NCI-H2171 treated with DMSO at 0.1 percent for 48 hours (cell line): Measurements from ENCODE around the gene OR51B5.
"Not testable (repeated sequence)": the region's sequence is repeated elsewhere in the genome, so short reads cannot be mapped to it uniquely, and the experiment has no call there.

Experiments
- DNase-seq: peaks from one replicate; lab custom pipeline; 2025; lab: John Stamatoyannopoulos, UW

Gene OR51B5

GRCh38 chr11:5335170-5335569, 8.2 kb downstream of the OR51B5 start:
- no peak for DNase-seq

DNA sequence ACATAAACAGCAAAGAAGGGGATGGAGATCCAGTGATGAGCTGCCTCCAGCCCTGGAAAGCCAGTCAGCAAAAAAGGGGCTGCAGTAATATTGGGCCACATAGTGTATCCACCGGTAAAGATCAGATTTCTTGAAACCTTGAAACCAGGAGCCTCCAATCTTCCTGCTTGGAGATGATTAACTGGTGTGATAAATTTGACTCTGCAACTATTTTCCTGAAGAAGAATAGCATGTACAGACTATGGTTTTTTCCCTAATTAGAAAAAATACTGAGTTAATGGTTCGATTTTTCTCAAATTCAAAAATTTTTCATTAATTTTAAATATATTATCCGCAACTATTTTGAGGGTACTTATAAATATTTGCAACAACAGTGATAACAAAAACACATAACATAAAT, 19.1 kb downstream of the OR51B5 start, which contains the start of gene OR51B2:
Gene OR51B2, minus strand, starts transcription at position 101 of the 400 bp plus-strand sequence. Its CDS starts 0 bp downstream, at position 101.
- DNase-seq: no peak

DNA sequence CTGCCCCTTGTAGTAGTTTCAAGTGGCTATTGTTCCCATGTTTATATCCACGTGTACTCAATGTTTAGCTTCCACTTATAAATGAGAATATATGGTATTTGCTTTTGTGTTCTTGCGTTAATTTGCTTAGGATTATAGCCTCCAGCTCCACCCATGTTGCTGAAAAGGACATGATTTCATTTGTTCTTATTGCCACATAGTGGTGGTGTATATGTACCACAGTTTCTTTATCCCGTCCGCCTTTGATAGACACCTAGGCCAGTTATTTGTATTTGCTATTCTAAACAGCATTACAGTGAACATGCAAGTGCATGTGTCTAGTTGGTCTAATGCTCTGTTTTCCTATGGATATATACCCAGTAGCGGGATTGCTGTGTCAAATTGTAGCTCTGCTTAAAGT, 26.0 kb downstream of the OR51B5 start:
- DNase-seq: no peak

DNA sequence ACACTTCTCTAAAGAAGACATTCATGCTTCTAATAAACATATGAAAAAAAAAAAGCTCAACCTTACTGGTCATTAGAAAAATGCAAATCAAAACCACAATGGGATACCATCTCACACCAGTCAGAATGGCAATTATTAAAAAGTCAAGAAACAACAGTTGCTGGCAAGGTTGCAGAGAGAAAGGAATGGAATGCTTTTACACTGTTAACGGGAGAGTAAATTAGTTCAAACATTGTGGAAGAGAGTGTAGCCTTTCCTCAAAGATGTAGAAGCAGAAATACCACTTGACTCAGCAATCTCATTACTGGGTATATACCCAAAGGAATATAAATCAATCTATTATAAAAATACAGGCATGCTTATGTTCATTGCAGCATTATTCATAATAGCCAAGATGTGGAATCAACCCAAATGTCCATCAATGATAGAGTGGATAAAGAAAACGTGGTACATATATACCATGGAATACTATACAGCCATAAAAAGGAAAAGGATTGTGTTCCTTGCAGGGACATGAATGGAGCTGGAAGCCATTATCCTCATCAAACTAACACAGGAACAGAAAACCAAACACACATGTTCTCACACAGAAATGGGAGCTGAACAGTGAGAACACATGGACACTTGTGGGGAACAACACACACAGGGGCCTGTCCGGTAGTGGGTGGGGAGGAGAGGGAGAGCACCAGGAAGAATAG, 29.8 kb downstream of the OR51B5 start:
- not testable (repeated sequence) for DNase-seq

GRCh38 chr11:5310423-5310822, 32.9 kb downstream of the OR51B5 start:
- no peak for DNase-seq

- no peak for DNase-seq
Measured at GRCh38 chr11:5307256-5308019, 35.9 kb downstream of the OR51B5 start.

DNA sequence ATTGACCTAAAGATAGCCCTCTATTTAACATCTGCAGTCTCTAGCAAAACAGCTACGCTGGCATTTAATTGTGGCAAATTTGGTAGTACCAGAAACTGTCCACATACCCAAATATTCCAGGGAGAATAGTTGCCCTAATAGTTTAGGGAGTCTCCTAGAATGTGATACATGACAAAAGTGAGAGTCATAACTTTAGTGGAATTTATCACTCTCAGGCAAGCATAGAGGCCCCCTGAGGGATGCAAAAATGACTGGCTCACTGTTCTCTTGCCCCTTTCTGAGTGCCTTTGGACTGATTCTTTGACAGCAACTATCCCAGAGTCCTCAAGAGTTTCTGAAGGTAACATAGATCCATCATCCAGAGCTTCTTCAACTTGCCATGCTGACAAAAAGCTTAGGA, 39.3 kb downstream of the OR51B5 start:
- no peak for DNase-seq

- DNase-seq: no peak
Measured at GRCh38 chr11:5303626-5304025, 39.7 kb downstream of the OR51B5 start.

- no peak for DNase-seq
Measured at GRCh38 chr11:5301846-5302245, 41.5 kb downstream of the OR51B5 start, which contains the start of gene OR51B4. Gene OR51B4, minus strand, starts transcription at chr11:5301946. Its CDS starts 0 bp downstream, at chr11:5301946.

DNA sequence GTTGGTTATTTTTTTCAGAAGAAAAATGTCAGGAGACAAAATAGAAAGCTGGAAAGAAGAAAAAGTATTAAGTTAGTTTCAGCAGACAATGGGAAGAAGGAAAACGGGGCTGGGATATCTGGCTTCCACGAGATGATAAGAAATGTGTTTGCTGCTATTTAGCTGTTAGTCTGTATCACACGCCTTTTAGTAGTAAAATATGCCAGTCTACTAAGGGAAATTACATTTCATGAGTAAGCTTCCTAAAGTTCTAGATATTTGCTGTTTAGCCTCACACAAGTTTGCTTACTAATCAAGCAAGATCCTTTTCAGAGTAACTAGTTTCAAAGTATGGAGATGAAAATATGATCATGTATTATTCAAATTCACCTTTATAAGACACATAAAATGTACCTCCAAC, 43.1 kb downstream of the OR51B5 start:
- DNase-seq: no peak

GRCh38 chr11:5298451-5298850, 44.9 kb downstream of the OR51B5 start:
- DNase-seq: no peak

GRCh38 chr11:5297721-5298323, 45.5 kb downstream of the OR51B5 start:
- DNase-seq: no peak

GRCh38 chr11:5294342-5294995, 48.9 kb downstream of the OR51B5 start:
- not testable (repeated sequence) for DNase-seq

DNA sequence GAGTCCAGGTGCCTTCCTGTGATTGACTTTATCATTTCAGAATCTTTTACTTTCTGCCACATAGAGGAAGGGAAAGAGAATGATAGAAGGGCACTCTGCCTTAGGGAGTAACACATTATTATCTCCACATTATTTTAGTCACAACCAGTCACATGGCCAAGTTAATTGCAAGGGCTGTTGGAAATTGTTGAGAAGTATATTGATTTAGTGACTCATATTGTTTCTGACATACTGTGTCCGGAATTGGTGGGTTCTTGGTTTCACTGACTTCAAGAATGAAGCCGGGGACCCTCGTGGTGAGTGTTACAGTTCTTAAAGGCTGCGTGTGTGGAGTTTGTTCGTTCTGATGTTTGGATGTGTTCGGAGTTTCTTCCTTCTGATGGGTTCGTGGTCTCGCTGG, 50.3 kb downstream of the OR51B5 start:
- DNase-seq: no peak
